ENCODE measurements around the gene MRPS12.

The MRPS12 gene

GRCh38 chr19:38899447-38900201 is 31.1 kb upstream of the MRPS12 start, which contains the start of the genes NFKBIB and SIRT2:
NFKBIB (plus strand) TSS chr19:38899969; CDS start chr19:38900033, 64 bp downstream.
SIRT2 (minus strand) TSS chr19:38899618; CDS start chr19:38899521, 97 bp downstream.
- H2AFZ ChIP-seq (ENCODE audit: low read depth, low read length, severe bottlenecking), result peak within 1 kb of the TSS; percentile 67
- H3K4me2 ChIP-seq (ENCODE audit: low read depth, low read length, poor library complexity, severe bottlenecking), result peak within 1 kb of the TSS; percentile 92
- H3K36me3 ChIP-seq (ENCODE audit: low read length), result no peaks in the 10 kb centered on the region
- H3K4me3 ChIP-seq (ENCODE audit: insufficient read depth, low read length, poor library complexity, severe bottlenecking), result peak within 1 kb of the TSS; percentile 97
- H3K9me2 ChIP-seq (replicated peaks; ENCODE audit: insufficient read depth, low read length), result no peaks in the 10 kb centered on the region
- peak within 1 kb of the TSS; percentile 71 for H3K9ac ChIP-seq (ENCODE audit: low read length)
- no peaks in the 10 kb centered on the region for H4K20me1 ChIP-seq (ENCODE audit: low read depth, low read length)
- TF ChIP-seq, protein P1, sequence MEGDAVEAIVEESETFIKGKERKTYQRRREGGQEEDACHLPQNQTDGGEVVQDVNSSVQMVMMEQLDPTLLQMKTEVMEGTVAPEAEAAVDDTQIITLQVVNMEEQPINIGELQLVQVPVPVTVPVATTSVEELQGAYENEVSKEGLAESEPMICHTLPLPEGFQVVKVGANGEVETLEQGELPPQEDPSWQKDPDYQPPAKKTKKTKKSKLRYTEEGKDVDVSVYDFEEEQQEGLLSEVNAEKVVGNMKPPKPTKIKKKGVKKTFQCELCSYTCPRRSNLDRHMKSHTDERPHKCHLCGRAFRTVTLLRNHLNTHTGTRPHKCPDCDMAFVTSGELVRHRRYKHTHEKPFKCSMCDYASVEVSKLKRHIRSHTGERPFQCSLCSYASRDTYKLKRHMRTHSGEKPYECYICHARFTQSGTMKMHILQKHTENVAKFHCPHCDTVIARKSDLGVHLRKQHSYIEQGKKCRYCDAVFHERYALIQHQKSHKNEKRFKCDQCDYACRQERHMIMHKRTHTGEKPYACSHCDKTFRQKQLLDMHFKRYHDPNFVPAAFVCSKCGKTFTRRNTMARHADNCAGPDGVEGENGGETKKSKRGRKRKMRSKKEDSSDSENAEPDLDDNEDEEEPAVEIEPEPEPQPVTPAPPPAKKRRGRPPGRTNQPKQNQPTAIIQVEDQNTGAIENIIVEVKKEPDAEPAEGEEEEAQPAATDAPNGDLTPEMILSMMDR (IDR thresholded peaks at IDR 0.05; ENCODE audit: insufficient read depth, low read length, poor library complexity, severe bottlenecking), result no peak
- TF ChIP-seq EZH2phosphoT487 (conservative IDR thresholded peaks at IDR 0.05; ENCODE audit: low read length), result no peak
- no peaks in the 10 kb centered on the region for H3K27me3 ChIP-seq (ENCODE audit: low read length)
- H3K79me2 ChIP-seq (ENCODE audit: insufficient read depth, low read length), result peaks cover 31% of the 10 kb centered on the region
- H3F3A ChIP-seq (ENCODE audit: insufficient read depth), result no peaks in the 10 kb centered on the region; the same call in 1 of the 2 replicates
- no peaks in the 10 kb centered on the region for H3K9me3 ChIP-seq (ENCODE audit: insufficient read depth, low read length)
- H3K27ac ChIP-seq (ENCODE audit: low read depth, low read length), result peak within 1 kb of the TSS; percentile 31; the same call in 1 of the 2 replicates

GRCh38 chr19:38900202-38900629 is 30.5 kb upstream of the MRPS12 start:
- no peaks in the 10 kb centered on the region; the same call in 1 of the 2 replicates for H3F3A ChIP-seq (ENCODE audit: insufficient read depth)
- H3K27me3 ChIP-seq (ENCODE audit: low read length), result no peaks in the 10 kb centered on the region
- H3K4me3 ChIP-seq (ENCODE audit: insufficient read depth, low read length, poor library complexity, severe bottlenecking), result peak overlapping the region; percentile 97
- no peaks in the 10 kb centered on the region for H3K9me3 ChIP-seq (ENCODE audit: insufficient read depth, low read length)
- peaks cover 35% of the 10 kb centered on the region for H3K79me2 ChIP-seq (ENCODE audit: insufficient read depth, low read length)
- no peaks in the 10 kb centered on the region for H3K9me2 ChIP-seq (replicated peaks; ENCODE audit: insufficient read depth, low read length)
- H3K27ac ChIP-seq (ENCODE audit: low read depth, low read length), result peak overlapping the region; percentile 31; the same call in 1 of the 2 replicates
- H3K9ac ChIP-seq (ENCODE audit: low read length), result peak overlapping the region; percentile 71
- H3K4me2 ChIP-seq (ENCODE audit: low read depth, low read length, poor library complexity, severe bottlenecking), result peak overlapping the region; percentile 92
- H2AFZ ChIP-seq (ENCODE audit: low read depth, low read length, severe bottlenecking), result peak overlapping the region; percentile 65
- TF ChIP-seq EZH2phosphoT487 (conservative IDR thresholded peaks at IDR 0.05; ENCODE audit: low read length), result no peak
- TF ChIP-seq, protein P1 (IDR thresholded peaks at IDR 0.05; ENCODE audit: insufficient read depth, low read length, poor library complexity, severe bottlenecking), result no peak
- no peaks in the 10 kb centered on the region for H4K20me1 ChIP-seq (ENCODE audit: low read depth, low read length)
- no peaks in the 10 kb centered on the region for H3K36me3 ChIP-seq (ENCODE audit: low read length)

- H3K36me3 ChIP-seq (ENCODE audit: low read length), result 0 out of 2 replicates have a peak, but pooled peaks cover 2% of the 10 kb centered on the region
- H3K9me3 ChIP-seq (ENCODE audit: insufficient read depth, low read length), result no peaks in the 10 kb centered on the region
- H3K27ac ChIP-seq (ENCODE audit: low read depth, low read length), result 0 out of 2 replicates have a peak overlapping the region, but pooled peaks have one; percentile 31
- peak overlapping the region; percentile 71 for H3K9ac ChIP-seq (ENCODE audit: low read length)
- peak overlapping the region; percentile 97 for H3K4me3 ChIP-seq (ENCODE audit: insufficient read depth, low read length, poor library complexity, severe bottlenecking)
- TF ChIP-seq, protein P1 (IDR thresholded peaks at IDR 0.05; ENCODE audit: insufficient read depth, low read length, poor library complexity, severe bottlenecking), result no peak
- no peak for TF ChIP-seq EZH2phosphoT487 (conservative IDR thresholded peaks at IDR 0.05; ENCODE audit: low read length)
- H3K79me2 ChIP-seq (ENCODE audit: insufficient read depth, low read length), result peaks cover 35% of the 10 kb centered on the region
- no peaks in the 10 kb centered on the region for H3K9me2 ChIP-seq (replicated peaks; ENCODE audit: insufficient read depth, low read length)
- peak overlapping the region; percentile 92 for H3K4me2 ChIP-seq (ENCODE audit: low read depth, low read length, poor library complexity, severe bottlenecking)
- no peak overlapping the region for H2AFZ ChIP-seq (ENCODE audit: low read depth, low read length, severe bottlenecking)
- no peaks in the 10 kb centered on the region for H4K20me1 ChIP-seq (ENCODE audit: low read depth, low read length)
- no peaks in the 10 kb centered on the region; the same call in 1 of the 2 replicates for H3F3A ChIP-seq (ENCODE audit: insufficient read depth)
- H3K27me3 ChIP-seq (ENCODE audit: low read length), result no peaks in the 10 kb centered on the region
Measured at GRCh38 chr19:38900743-38901190, 30.0 kb upstream of the MRPS12 start.
